GM12891 (cell line): ENCODE data around the gene PTPRS.

Source experiments
- POLR2A ChIP-seq: IDR thresholded peaks from 2 replicates; pipeline ENCODE4 v1.6.1; 2011; ENCODE audit warnings: low read depth, low read length, control low read depth
- POLR2AphosphoS5 ChIP-seq: IDR thresholded peaks from 2 replicates; pipeline ENCODE4 v1.6.1; 2011; ENCODE audit warnings: low read depth, low read length, control low read depth
- TAF1 ChIP-seq: IDR thresholded peaks from 2 replicates; pipeline ENCODE4 v1.6.1; 2011; ENCODE audit warnings: low read depth, low read length, control low read depth

- TF ChIP-seq POLR2A (no peak), POLR2AphosphoS5 (no peak), TAF1 (no peak)
These were observed 17.0 kb upstream of the PTPRS start for GRCh38 chr19:5357584-5357983.
